ENCODE data around the gene IL17RE. TPM values are rescaled to one million over a fixed set of nuclear protein-coding genes. Genes with fewer than 3 reads are reported as not detected.

IL17RE gene
- total and polyA plus RNA-seq, 9 of the 15 experiments (the other 6 are each of a cell fraction or from before 2014, with no cell fraction given): 0.32 to 1.9 (median 0.51) TPM; not detected in 4

DNA sequence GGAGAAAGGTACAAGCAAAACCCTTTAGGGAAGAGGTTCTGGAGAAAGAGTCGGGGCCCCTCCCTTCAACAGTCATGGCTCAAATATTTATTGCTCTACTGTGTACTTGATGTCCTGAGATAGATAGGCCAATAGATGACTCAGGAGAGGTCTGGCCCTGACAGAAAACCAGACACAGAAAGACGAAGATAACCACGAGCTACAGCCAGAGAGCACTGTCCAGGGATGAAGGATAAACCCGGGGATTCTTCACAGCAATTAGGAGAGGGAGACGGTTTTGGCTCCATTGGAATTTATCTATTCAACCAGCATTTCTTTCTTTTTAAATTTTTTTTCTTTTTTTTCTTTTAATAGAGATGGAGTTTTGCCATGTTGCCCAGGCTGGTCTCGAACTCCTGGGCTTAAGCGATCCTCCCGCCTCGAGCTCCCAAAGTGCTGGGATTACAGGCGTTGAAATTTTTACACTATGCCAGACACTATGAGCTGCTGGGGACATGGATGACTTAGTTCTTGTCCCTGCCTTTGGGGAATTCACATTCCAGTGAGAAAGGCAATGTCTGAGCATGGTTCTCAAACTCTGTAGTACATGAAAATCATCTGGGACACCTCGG lies 18.0 kb upstream of the IL17RE start (continued):
- TF ChIP-seq ZC3H4 (CRISPR knock-in tag; IDR thresholded peaks at IDR 0.05; ENCODE audit: borderline replicate concordance) (no peak), ZNF184 (CRISPR knock-in tag; IDR thresholded peaks at IDR 0.05) (no peak), GABPB2 (CRISPR knock-in tag; conservative IDR thresholded peaks at IDR 0.05) (no peak), SMAD2 (IDR thresholded peaks at IDR 0.05; ENCODE audit: low read depth, low read length) (no peak), JUND (IDR thresholded peaks at IDR 0.05; ENCODE audit: borderline replicate concordance, low read depth, low read length) (peak; percentile 94), JUND (tag; IDR thresholded peaks at IDR 0.05; ENCODE audit: borderline replicate concordance, low read depth, low read length) (peak; percentile 89; the same call in 2 of the 3 replicates), CTBP1 (IDR thresholded peaks at IDR 0.05; ENCODE audit: borderline replicate concordance) (peak; percentile 87), CCNT2 (IDR thresholded peaks at IDR 0.05; ENCODE audit: borderline replicate concordance, extremely low read depth, insufficient read length, low read depth, low read length) (no peak), FOXO4 (CRISPR knock-in tag; IDR thresholded peaks at IDR 0.05) (no peak), NEUROD1 (IDR thresholded peaks at IDR 0.05; ENCODE audit: borderline replicate concordance, low read depth, low read length, partially characterized antibody) (no peak), ETV1 (tag; conservative IDR thresholded peaks at IDR 0.05; ENCODE audit: low read depth) (no peak), MCM3 (IDR thresholded peaks at IDR 0.05) (no peak), ARHGAP35 (IDR thresholded peaks at IDR 0.05; ENCODE audit: partially characterized antibody) (no peak), ESRRB (CRISPR knock-in tag; IDR thresholded peaks at IDR 0.05; ENCODE audit: borderline replicate concordance) (no peak), CC2D1A (IDR thresholded peaks at IDR 0.05) (no peak), HNRNPL (IDR thresholded peaks at IDR 0.05; ENCODE audit: low read depth, low read length) (no peak), MLLT1 (IDR thresholded peaks at IDR 0.05) (peak in 1 of 2 experiments; percentile 83; a peak in 2 of 4 replicates), ZNF12 (CRISPR knock-in tag; IDR thresholded peaks at IDR 0.05) (no peak), BRD4 (IDR thresholded peaks at IDR 0.05) (no peak), ZNF655 (CRISPR knock-in tag; IDR thresholded peaks at IDR 0.05) (no peak), TAL1 (IDR thresholded peaks at IDR 0.05) (peak; percentile 60), ZNF436 (CRISPR knock-in tag; IDR thresholded peaks at IDR 0.05) (no peak), ZNF395 (CRISPR knock-in tag; IDR thresholded peaks at IDR 0.05) (0 out of 2 replicates have a peak, but pooled peaks have one; percentile 29), ELF4 (CRISPR knock-in tag; IDR thresholded peaks at IDR 0.05) (no peak), ZNF780A (CRISPR knock-in tag; IDR thresholded peaks at IDR 0.05) (no peak), POLR2A (conservative IDR thresholded peaks at IDR 0.05) (no peak), PHB (CRISPR knock-in tag; IDR thresholded peaks at IDR 0.05) (no peak)

Measured in K562 (cell line).